RWPE1 (cell line): ENCODE results near the gene PLA2G4D.

Source experiments
- CTCF ChIA-PET: fragments of 350-600 bp; sonication (Branson Sonifier 250); formaldehyde crosslinking; extraction: SDS; loops from one replicate; lab custom pipeline; 2021; lab: Yijun Ruan, JAX
- POLR2A ChIA-PET: fragments of 400-600 bp; formaldehyde crosslinking; extraction: SDS; loops from one replicate; lab custom pipeline; 2020; ENCODE audit warnings: antibody characterized with exemption; ENCODE audit not compliant: low non-redundant PET; lab: Yijun Ruan, JAX
- DNase-seq: peaks from one replicate; pipeline ENCODE4 v3.0.0; 2012; ENCODE audit warnings: low spot score
- H3K27ac ChIP-seq: fragments of 450-650 bp; 2 replicates; pipeline ENCODE4 v1.5.1; 2017
- CTCF ChIP-seq: fragments of 450-650 bp; conservative IDR thresholded peaks from 2 replicates; pipeline ENCODE4 v1.5.1; 2017; ENCODE audit warnings: low read depth, mild to moderate bottlenecking

PLA2G4D gene

GRCh38 chr15:42134617-42135245, 40.4 kb upstream of the PLA2G4D start:
- CTCF ChIA-PET, result interaction anchor here (0.8 to 2.2 kb wide), 6 partner anchors 40 to 302 kb away, joined by 3 to 13 read pairs (median 6); partner anchors contain the start of gene PLA2G4D
- no peak overlapping the region for H3K27ac ChIP-seq
- no peak for TF ChIP-seq CTCF
- POLR2A ChIA-PET, result no interaction called here
- no peak for DNase-seq

DNA sequence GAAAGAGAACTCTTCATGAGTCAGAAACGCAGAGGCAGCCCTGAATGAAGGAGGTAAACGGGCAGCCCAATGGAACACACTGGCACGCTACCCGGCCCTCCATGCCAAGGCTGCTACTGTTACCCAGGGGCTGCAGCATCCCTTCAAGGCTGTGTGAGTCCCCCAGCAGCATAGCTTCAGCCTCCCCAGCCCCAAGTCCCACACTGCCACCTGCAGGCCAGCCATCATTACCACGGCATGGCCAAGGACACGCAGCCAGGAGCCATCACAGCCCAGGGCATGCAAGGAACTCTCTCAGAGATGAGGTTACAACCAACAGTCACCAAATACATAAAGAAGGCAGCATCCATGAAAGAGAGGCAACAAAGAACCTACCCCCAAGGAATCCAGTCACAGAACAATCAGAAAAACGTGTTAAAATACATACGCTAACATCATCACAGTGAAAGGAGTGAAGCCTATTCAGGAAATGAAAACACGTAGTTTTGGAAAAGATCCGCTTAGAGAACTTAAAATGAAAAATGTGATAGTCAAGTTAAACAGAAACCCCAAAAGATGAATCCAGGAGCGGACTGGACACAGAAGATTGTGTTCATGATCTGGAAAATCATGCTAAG, 39.6 kb upstream of the PLA2G4D start:
- peak; percentile 70 for TF ChIP-seq CTCF
- no peak overlapping the region for H3K27ac ChIP-seq
- ChIA-PET CTCF (interaction anchor here (0.5 to 2.2 kb wide), 10 partner anchors 10 to 149 kb away, joined by 3 to 13 read pairs (median 3); partner anchors contain the start of genes PLA2G4D and PLA2G4F), POLR2A (no interaction called here)
- DNase-seq, result peak; percentile 64

- TF ChIP-seq CTCF, result no peak
- ChIA-PET POLR2A (no interaction called here), CTCF (interaction anchor here (0.5 to 2.2 kb wide), 9 partner anchors 10 to 148 kb away, joined by 3 to 12 read pairs (median 3); partner anchors contain the start of genes PLA2G4D and PLA2G4F)
- H3K27ac ChIP-seq, result no peak overlapping the region
- no peak for DNase-seq
Observed at GRCh38 chr15:42133356-42133755, 39.0 kb upstream of the PLA2G4D start.

DNA sequence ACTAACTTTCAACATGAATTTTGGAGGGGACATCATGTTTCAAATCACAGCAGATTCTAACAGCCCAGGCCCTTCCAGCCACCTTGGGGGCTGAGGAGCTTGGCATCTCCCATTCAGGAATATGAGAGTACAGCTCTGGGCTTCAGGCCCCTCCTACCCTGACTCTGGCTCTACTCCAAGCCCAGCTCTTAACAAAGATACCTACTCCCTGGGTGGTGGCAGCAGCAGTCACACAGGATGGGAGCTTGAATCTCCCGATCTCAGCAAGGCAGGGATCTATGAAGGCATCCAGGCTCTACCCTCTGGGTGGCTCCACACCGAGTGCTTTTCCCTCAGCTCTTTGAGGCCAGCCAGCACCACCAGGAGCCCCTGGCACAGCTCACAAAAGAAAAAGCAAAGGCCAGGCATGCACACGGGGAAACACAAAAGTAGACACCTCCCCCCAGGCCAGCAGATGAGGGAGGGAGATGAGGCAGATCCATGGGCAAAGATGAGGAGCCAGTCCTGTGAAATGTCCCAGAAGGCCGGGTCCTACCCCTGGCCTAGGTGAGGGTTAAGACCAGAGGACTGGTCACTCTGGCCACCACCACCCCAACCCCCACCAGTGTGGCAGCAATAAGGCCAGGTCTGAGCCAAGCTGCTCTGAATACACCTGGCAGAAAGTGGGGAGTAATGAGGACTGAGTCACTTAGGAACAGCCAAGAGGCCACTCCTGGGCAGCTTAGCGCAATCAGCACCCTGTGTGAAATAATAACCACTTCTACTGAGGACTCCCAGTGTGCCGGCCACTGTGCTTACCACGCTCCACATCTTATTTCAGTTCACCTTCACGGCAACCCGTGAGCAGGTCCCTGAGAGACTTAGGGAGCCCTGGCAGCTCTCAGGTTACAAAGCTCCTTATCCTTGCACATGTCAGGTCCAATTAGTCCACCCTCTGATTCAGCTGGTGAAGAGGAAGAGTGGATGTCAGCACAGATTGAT, 37.8 kb upstream of the PLA2G4D start:
- POLR2A ChIA-PET, result no interaction called here
- no peak for TF ChIP-seq CTCF
- CTCF ChIA-PET, result interaction anchor here (0.7 to 1.7 kb wide), 4 partner anchors 43 to 142 kb away, joined by 3 to 4 read pairs (median 4); no protein-coding TSS in a partner anchor
- H3K27ac ChIP-seq, result no peak overlapping the region
- DNase-seq, result no peak

DNA sequence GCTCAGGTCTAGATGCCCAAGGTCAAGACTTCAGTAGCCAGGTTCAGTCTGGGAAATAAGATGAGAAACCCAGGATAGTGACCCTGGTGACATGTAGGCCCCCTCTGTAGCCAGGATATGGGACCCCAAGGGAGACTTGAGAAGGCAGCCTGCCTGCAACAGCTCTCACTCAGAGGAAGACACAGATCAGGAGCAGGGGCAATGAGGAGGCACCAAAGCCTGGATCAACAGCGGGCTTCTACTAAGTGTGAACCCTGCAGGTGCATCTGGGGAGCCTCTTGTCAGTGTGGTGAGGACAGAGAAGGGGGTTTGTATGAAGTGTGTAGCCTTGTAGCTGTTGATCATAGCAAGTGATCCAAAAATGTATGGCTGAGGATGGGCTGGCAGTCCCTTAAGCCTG, 36.6 kb upstream of the PLA2G4D start:
- CTCF ChIA-PET, result interaction anchor here (1.2 kb wide), 1 partner anchor 142 kb away, joined by 10 read pairs; no protein-coding TSS in a partner anchor
- no peak for DNase-seq
- no peak for TF ChIP-seq CTCF
- POLR2A ChIA-PET, result no interaction called here
- H3K27ac ChIP-seq, result no peak overlapping the region
